Caco-2 (cell line): ENCODE measurements around the gene STAT5B. TPM values are rescaled to one million over a fixed set of nuclear protein-coding genes. Genes with fewer than 3 reads are reported as not detected.

Experiments used
- BruUV-seq: library from RNA; stranded (reverse); fragments of 400-500 nt; replicated peaks from 2 replicates; lab custom pipeline; 2021; lab: Mats Ljungman, UMichigan
- CTCF ChIA-PET: fragments of 300-600 bp; sonication (Branson Sonifier 250); formaldehyde crosslinking; loops from one replicate; lab custom pipeline; 2022; ENCODE audit warnings: antibody characterized with exemption; lab: Charles Lee
- POLR2A ChIA-PET: fragments of 300-600 bp; sonication (Branson Sonifier 250); formaldehyde crosslinking; loops from one replicate; lab custom pipeline; 2022; ENCODE audit warnings: antibody characterized with exemption; lab: Charles Lee
- DNase-seq, 2 experiments: peaks; one replicate each; pipeline versions ENCODE4 v3.0.0 to v3.0.0-alpha.2; 2020 to 2022
- H3K27me3 ChIP-seq: replicated peaks from 2 replicates; pipeline ENCODE4 v1.6.0; 2011; ENCODE audit warnings: low read length; ENCODE audit not compliant: control insufficient read depth, insufficient read depth
- H3K36me3 ChIP-seq: 2 replicates; pipeline ENCODE4 v1.5.1; 2011; ENCODE audit warnings: low read length; ENCODE audit not compliant: control insufficient read depth, insufficient read depth
- H3K4me1 ChIP-seq: fragments of 250-450 bp; sonication (Bioruptor Pico); 2 replicates; pipeline ENCODE4 v1.5.1; 2020; ENCODE audit warnings: mild to moderate bottlenecking
- H3K4me3 ChIP-seq: 2 replicates; pipeline ENCODE4 v1.5.1; 2011; ENCODE audit warnings: low read depth, mild to moderate bottlenecking, control low read depth, low read length
- H3K9me3 ChIP-seq: fragments of 250-450 bp; sonication (Bioruptor Pico); 2 replicates; pipeline ENCODE4 v1.5.1; 2020; ENCODE audit warnings: mild to moderate bottlenecking, moderate library complexity
- H3K27ac Mint-ChIP-seq: one replicate; pipeline ENCODE4 v1.8.0; 2022; ENCODE audit warnings: mixed read lengths; ENCODE audit not compliant: unreplicated experiment
- H3K27me3 Mint-ChIP-seq: one replicate; pipeline ENCODE4 v1.8.0; 2022; ENCODE audit warnings: mixed read lengths; ENCODE audit not compliant: insufficient read depth, unreplicated experiment
- H3K36me3 Mint-ChIP-seq: one replicate; pipeline ENCODE4 v1.8.0; 2022; ENCODE audit warnings: mild to moderate bottlenecking, mixed read lengths; ENCODE audit not compliant: insufficient read depth, unreplicated experiment
- H3K4me1 Mint-ChIP-seq: one replicate; pipeline ENCODE4 v1.8.0; 2022; ENCODE audit warnings: low read depth, mixed read lengths; ENCODE audit not compliant: unreplicated experiment
- H3K4me3 Mint-ChIP-seq: one replicate; pipeline ENCODE4 v1.8.0; 2022; ENCODE audit warnings: mild to moderate bottlenecking, moderate library complexity, mixed read lengths; ENCODE audit not compliant: unreplicated experiment
- H3K9me3 Mint-ChIP-seq: one replicate; pipeline ENCODE4 v1.8.0; 2022; ENCODE audit warnings: mixed read lengths; ENCODE audit not compliant: unreplicated experiment
- CTCF ChIP-seq, 2 experiments: fragments of 200-600 bp in 1 of 2; IDR thresholded peaks; 1 replicate in 1 of 2; 2 replicates in 1 of 2; pipeline versions ENCODE4 v1.5.1 to v1.8.0; 2011 to 2022; ENCODE audit warnings: antibody characterized with exemption in 1 of 2, control low read depth in 1 of 2, inconsistent platforms in 1 of 2, low read depth in 1 of 2, low read length in 1 of 2, mild to moderate bottlenecking in 1 of 2, moderate library complexity in 1 of 2; ENCODE audit not compliant: insufficient read depth in 1 of 2, severe bottlenecking in 1 of 2, unreplicated experiment in 1 of 2
- intact Hi-C: fragments of 100-400 bp; cut with micrococcal nuclease; formaldehyde crosslinking; loops from one replicate; pipeline ENCODE4 v1.10.0; 2022; ENCODE audit not compliant: unreplicated experiment
- total RNA-seq: library from RNA; stranded (reverse); gene quantifications from 2 replicates; pipeline ENCODE4 v1.2.3, GENCODE V29; 2022

The STAT5B gene
- total RNA-seq, 1 experiment from 2014 or later = 46.9 TPM

- H3K4me1 Mint-ChIP-seq = no peaks in the 10 kb centered on the region
- ChIA-PET POLR2A (no interaction called here), CTCF (no interaction called here)
- no peaks in the 10 kb centered on the region for H3K9me3 Mint-ChIP-seq
- H3K27ac Mint-ChIP-seq = no peak overlapping the region
- no TSS peak for BruUV-seq
- Histone ChIP-seq H3K36me3 (no peaks in the 10 kb centered on the region), H3K4me3 (no peak overlapping the region), H3K27me3 (no peaks in the 10 kb centered on the region), H3K4me1 (no peaks in the 10 kb centered on the region), H3K9me3 (no peaks in the 10 kb centered on the region)
- no peak for DNase-seq
- no peaks in the 10 kb centered on the region for H3K36me3 Mint-ChIP-seq
- H3K27me3 Mint-ChIP-seq = no peaks in the 10 kb centered on the region
- no peak overlapping the region for H3K4me3 Mint-ChIP-seq
- intact Hi-C loops = no loop called here
- no peak for TF ChIP-seq CTCF (IDR thresholded peaks at IDR 0.05; ENCODE audit: insufficient read depth in 1 of 2, low read depth in 1 of 2, low read length in 1 of 2, severe bottlenecking in 1 of 2, unreplicated experiment in 1 of 2)
These were observed 46.0 kb downstream of the STAT5B start for GRCh38 chr17:42230225-42230624.

GRCh38 chr17:42227849-42228700 lies 48.1 kb downstream of the STAT5B start:
- H3K27me3 Mint-ChIP-seq = no peaks in the 10 kb centered on the region
- TF ChIP-seq CTCF (IDR thresholded peaks at IDR 0.05; ENCODE audit: insufficient read depth in 1 of 2, low read depth in 1 of 2, low read length in 1 of 2, severe bottlenecking in 1 of 2, unreplicated experiment in 1 of 2) = no peak
- intact Hi-C loops = no loop called here
- Histone ChIP-seq H3K9me3 (no peaks in the 10 kb centered on the region), H3K4me1 (no peaks in the 10 kb centered on the region), H3K4me3 (no peak overlapping the region), H3K27me3 (no peaks in the 10 kb centered on the region), H3K36me3 (no peaks in the 10 kb centered on the region)
- no peaks in the 10 kb centered on the region for H3K36me3 Mint-ChIP-seq
- H3K4me3 Mint-ChIP-seq = no peak overlapping the region
- no peaks in the 10 kb centered on the region for H3K4me1 Mint-ChIP-seq
- no peaks in the 10 kb centered on the region for H3K9me3 Mint-ChIP-seq
- no peak for DNase-seq
- no peak overlapping the region for H3K27ac Mint-ChIP-seq
- ChIA-PET POLR2A (no interaction called here), CTCF (no interaction called here)
- no TSS peak for BruUV-seq

- Mint-ChIP-seq H3K27me3 (no peaks in the 10 kb centered on the region), H3K4me1 (no peaks in the 10 kb centered on the region), H3K27ac (no peak overlapping the region), H3K4me3 (no peak overlapping the region), H3K9me3 (no peaks in the 10 kb centered on the region), H3K36me3 (no peaks in the 10 kb centered on the region)
- Histone ChIP-seq H3K9me3 (no peaks in the 10 kb centered on the region), H3K4me1 (no peaks in the 10 kb centered on the region), H3K27me3 (no peaks in the 10 kb centered on the region), H3K4me3 (no peak overlapping the region), H3K36me3 (no peaks in the 10 kb centered on the region)
- CTCF ChIA-PET = no interaction called here
- no peak for TF ChIP-seq CTCF (IDR thresholded peaks at IDR 0.05; ENCODE audit: insufficient read depth in 1 of 2, low read depth in 1 of 2, low read length in 1 of 2, severe bottlenecking in 1 of 2, unreplicated experiment in 1 of 2)
- BruUV-seq = no TSS peak
- DNase-seq = no peak
- intact Hi-C loops = no loop called here
- POLR2A ChIA-PET = no interaction called here
These were observed 50.5 kb downstream of the STAT5B start for GRCh38 chr17:42225646-42226045.
